Renal pelvis (tissue), 4 donors: ENCODE data around the gene PTGS1. TPM values are rescaled to one million over a fixed set of nuclear protein-coding genes. Genes with fewer than 3 reads are reported as not detected.

Experiments used
- DNase-seq: peaks from one replicate; pipeline ENCODE4 v3.0.0-alpha.2; 2013
- polyA plus RNA-seq, 3 donors: library from polyadenylated mRNA; unstranded; fragments of 120-200 nt; gene quantifications; one replicate each; pipeline ENCODE4 v1.2.1, GENCODE V29; 2013; ENCODE audit not compliant: insufficient read length in 3 of 3

The PTGS1 gene
- polyA plus RNA-seq, 3 donors: 3.9 to 5.3 (median 4.4) TPM

DNA sequence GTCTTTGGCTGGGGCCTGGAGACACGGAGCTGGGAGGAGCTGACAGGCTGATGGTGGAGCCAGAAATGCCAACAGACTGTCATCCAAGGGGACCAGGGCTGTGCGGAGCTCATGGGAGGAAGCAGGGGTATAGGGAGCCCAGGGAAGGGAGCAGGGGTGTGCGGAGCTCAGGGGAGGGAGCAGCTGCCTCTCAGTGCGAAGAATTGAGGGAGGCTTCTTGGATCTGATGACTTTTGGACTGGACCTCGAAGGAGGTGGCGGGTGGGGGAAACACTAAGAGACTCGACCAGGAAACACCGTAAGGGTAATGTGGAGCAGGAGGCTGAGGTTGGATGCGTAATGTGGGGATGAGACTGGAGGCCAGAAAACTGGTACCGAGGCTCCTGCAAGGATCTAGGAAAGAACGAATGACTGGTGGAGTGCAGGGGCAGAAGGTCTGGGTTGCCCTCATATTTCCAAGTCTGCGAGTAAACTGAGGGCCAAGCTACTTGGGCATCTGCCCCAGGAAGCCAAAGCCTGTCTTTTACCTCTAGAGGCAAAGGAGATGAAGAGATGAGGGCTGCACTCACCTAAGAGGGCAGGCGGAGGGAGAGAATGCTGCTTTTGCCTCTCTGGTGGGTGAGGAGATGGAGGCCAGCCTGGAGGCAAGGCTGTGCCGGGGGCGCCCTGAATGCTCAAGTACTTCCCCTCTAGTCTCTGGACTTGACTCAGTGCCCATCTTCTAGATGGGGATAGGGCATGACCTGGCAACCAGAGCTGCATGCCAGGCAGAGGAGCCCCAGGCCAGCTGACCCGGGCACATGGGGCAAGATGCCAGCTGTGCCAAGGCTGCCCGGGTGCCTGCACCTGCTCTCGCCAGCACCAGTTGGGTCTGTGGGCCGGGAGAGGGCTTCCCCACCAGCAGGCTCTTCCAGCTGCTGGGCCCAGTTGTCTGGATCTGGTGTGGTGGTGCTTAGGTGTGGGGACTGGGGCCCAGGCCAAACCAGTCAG is 2.3 kb downstream of the PTGS1 start:
- no peak for DNase-seq

DNA sequence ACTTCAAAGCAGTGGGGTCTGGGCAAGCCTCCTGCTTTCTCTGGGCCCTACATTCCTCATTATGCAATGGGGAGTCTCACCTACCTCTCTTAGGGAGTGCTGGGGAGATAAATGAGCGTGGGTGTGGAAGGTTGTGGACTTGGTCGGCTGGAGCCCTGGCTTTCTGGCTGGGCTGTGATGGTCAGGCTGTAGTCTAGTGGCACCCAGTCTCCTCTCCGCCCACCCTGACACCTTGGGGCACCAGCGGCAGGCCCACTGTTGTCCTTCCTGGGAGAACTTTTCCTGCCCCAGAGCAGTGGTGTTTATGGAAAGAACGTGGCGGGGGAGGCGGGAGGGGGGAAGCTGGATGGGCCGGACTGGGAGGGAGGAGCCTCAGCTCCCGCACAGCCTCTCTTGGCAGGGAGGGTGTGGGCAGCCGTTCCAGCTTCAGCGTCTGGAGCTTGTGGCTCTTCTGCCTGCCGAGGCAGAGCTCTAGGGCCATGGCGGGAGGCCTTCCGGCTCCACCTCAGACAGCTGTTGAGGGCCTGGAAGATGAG is 4.1 kb downstream of the PTGS1 start:
- DNase-seq: peak; percentile 35

DNA sequence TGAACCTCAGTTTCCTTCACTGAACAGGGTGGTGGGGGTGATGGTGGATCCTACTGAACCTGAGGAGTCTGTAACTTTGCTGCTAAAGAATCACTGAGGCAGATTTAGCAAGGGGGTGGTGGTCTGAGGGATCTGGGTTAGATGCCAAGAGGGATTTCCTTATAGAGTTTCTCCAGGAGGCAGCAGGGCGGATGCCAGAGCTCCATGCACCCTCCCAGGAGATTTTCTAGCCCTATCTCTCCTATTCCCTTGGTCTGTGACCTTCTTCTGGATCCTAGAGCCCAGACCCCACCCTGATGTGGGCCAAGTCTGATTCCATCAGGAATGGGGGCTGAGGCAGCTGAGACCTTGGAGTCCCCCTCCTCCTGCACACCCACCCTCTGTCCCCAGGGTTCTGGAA is 6.0 kb downstream of the PTGS1 start:
- no peak for DNase-seq

- no peak for DNase-seq
Measured at GRCh38 chr9:122377241-122378164, 6.7 kb downstream of the PTGS1 start.

GRCh38 chr9:122378236-122378635 is 7.4 kb downstream of the PTGS1 start:
- no peak for DNase-seq

GRCh38 chr9:122379340-122379739 is 8.5 kb downstream of the PTGS1 start:
- DNase-seq: no peak

GRCh38 chr9:122380293-122380692 is 9.5 kb downstream of the PTGS1 start:
- no peak for DNase-seq

DNA sequence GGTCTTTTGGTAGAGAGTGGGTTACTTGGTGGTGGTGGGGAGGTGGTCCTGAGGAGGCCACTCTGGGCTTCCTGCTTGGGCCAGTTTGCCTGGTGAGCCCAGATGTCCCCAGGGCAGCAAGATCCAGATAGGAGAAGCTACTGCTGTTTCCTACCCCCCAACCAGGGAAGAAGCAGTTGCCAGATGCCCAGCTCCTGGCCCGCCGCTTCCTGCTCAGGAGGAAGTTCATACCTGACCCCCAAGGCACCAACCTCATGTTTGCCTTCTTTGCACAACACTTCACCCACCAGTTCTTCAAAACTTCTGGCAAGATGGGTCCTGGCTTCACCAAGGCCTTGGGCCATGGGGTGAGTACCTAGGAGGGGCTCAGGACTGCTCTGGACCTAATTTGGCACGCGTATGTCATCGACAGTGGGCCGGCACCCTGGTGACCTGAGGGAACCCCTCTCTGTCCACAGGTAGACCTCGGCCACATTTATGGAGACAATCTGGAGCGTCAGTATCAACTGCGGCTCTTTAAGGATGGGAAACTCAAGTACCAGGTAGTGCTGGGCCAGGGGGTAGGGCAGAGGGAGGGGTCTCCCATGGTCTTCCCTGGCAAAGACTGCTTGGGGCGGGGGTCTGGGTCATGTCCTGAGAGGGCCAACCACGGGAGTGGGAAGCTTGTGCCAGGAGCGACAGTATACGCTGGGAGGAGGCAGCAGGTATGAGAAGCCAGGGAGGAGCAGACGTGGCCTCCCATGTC is 10.6 kb downstream of the PTGS1 start:
- no peak for DNase-seq

GRCh38 chr9:122382901-122383850 is 12.4 kb downstream of the PTGS1 start:
- no peak for DNase-seq

DNA sequence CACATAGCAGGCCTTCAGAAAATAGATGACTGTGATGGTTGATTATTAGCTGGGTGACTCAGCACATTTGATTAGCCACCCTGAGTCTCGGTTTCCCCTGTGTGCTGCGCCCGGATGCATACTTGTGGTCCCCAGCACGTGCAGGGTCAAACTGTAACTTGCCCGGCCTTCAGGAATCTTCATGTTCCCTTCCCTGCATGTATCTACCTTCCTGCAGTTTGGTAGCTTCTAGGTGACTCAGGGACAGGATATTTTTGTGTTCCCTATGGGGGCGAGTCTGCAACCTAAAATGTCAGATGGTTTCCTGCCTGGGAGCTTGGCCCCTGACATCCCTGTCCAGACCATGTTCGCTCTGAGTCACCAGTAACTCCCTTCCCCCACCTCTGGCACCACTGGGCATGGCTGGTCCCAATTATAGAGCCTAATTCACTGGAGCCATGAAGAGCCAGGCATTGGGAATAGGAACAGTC is 13.2 kb downstream of the PTGS1 start:
- DNase-seq: no peak

GRCh38 chr9:122386311-122386872 is 15.6 kb downstream of the PTGS1 start:
- DNase-seq: no peak

- no peak for DNase-seq
Measured at GRCh38 chr9:122387536-122387935, 16.7 kb downstream of the PTGS1 start.

DNA sequence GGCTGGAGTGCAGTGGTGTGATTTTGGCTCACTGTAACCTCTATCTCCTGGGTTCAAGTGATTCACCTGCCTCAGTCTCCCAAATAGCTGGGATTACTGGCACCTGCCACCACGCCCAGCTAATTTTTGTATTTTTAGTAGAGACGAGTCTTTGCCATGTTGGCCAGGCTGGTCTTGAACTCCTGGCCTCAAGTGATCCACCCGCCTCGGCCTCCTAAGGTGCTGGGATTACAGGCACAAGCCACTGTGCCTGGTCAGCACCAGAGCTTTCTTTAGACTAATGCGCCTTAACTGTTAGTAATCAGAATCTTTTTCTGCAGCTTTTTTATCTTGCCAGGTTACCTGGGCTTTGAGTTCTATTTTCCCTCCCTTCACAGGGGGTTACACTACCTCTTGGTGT is 18.4 kb downstream of the PTGS1 start:
- DNase-seq: no peak

- DNase-seq: no peak
Measured at GRCh38 chr9:122389799-122390481, 19.1 kb downstream of the PTGS1 start.

GRCh38 chr9:122392284-122392683 is 21.5 kb downstream of the PTGS1 start:
- DNase-seq: no peak

DNA sequence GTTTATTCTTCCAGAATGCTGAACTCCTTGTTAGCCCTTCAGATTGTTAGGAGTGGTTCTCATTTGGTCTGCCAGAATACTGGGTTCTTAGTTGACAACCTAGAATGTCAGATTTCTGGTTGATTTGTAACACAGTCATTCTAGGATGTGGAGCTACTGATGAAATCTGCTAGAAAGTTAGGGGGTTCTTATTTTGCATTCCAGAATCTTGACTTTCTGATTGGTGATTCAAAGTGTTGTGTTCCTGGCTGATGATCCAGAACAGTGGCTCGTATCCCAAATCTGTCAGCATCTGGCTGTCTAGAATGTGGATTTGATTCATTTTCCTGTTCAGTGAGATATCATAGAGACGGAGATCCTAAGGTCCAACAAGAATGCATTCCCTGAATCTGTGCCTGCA is 21.9 kb downstream of the PTGS1 start:
- no peak for DNase-seq

- no peak for DNase-seq
Measured at GRCh38 chr9:122393284-122393983, 22.6 kb downstream of the PTGS1 start.

DNA sequence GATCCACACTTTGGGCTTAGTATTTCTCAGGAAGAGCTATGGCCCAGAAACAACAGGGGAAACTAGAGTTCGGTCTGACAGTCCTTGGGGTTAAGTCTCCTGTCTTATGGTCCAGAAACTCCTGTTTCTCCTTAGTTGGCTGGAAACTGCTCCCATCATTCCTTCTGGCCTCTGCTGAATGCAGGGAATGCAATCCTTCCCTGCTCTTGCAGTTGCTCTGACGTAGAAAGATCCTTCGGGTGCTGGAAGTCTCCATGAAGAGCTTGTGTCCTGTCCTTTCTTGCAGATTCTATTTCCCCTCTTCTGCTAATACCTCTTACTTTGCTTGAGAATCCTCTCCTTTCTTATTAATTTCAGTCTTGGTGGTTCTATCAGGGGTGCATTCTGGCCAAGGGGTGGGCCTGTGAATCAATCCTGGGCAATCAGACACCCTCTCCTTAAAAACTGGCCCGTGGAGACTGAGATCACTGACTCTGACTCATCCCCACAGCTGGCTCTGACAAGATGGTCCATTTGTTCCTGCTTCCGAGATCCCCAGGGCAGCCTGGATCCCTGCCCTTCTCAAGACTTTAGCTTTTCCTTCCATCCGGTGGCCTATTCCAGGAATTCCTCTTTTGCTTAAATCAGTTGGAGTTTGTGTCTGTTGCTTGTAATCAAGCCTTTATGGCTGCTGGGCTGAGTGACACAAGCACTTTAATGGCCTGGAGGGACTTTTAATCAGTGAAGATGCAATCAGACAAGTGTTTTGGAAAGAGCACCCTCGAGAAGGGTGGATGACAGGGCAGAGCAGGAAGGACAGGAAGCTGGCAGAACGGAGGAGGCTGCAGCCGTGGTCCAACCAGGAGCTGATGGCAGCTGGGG is 23.7 kb downstream of the PTGS1 start:
- no peak for DNase-seq
